NCI-H146 (cell line): ENCODE measurements around the gene RPL35.

ENCODE experiments used
- DNase-seq: peaks from one replicate; lab custom pipeline; 2025; lab: John Stamatoyannopoulos, UW

Gene RPL35

DNA sequence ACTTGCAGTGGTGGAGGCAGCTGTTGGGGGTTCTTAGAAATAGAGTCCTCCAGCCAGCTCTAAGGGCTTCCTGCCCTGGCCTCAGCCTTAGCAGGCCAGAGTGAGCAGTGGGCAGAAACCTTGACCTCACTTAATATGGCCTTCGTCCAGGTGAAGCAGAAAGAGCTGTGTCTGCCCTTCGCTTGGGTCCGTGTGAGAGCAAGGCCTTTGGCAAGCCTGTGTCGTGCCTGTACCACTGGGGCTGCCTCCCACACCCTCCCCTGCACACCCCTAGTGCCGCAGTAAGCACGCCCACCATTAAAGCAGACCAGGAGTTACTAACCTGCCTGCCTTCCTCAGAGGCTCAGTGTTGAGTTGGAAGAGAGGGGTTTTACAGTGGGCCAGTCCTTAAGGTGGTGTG lies 13.7 kb upstream of the RPL35 start:
- no peak for DNase-seq

DNA sequence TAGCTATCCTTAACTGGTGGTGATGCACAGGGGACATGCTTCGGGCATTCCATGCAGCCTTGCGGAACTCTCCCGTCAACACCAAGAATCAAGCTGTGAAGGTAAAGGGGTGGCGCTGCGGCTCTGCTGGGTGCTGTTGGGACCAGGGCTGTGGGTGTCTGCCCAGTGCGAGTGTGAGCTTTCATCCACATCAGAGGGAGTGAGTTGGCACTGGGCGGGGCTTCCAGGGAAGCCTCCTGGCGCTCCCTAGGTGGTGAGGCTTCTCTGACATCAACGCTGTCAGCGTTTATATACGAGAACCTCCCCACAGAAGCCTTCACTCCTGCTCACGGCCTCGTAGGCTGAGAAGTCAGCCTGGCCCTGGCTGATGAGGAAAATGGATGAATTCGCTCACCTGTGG lies 11.9 kb upstream of the RPL35 start:
- DNase-seq, result no peak

DNA sequence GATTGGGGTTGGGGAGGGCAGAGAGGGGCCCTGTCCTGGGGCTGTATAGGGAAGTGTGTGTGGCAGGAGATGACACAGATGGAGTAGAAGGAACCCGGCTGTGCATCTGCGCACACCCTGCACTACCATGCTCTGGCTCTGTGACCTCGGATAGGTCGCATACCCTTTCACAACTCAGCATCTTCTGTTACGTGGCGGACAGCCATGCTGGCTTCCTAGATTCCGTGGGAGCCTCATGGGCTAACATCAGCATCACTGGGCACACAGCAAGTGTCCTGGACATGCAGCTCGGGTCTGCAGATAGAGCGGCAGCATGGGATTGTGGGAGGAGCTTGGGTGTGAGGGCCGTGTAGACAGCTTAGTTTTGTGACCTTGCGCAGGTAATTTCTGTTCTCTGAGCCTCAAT lies 9.4 kb upstream of the RPL35 start:
- no peak for DNase-seq

DNA sequence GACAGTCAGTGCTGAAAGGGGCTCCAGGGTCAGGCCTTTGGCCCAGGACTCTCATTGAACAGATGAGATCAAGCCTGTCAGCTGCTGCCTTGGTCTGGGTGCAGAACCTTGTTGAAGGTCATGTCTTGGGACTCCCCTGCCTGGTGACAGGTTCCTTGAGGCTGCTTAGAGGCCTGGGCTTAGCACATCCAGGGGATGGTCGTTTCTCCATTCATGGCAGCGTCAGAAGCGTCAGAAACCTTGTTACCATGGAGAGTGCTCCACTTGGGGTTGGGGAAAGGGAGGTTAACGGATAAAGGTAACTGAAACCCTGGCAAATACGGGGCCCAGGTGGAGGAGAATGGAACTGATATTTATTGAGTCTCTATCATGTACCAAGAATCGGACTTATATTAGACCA lies 9.0 kb upstream of the RPL35 start:
- no peak for DNase-seq

DNA sequence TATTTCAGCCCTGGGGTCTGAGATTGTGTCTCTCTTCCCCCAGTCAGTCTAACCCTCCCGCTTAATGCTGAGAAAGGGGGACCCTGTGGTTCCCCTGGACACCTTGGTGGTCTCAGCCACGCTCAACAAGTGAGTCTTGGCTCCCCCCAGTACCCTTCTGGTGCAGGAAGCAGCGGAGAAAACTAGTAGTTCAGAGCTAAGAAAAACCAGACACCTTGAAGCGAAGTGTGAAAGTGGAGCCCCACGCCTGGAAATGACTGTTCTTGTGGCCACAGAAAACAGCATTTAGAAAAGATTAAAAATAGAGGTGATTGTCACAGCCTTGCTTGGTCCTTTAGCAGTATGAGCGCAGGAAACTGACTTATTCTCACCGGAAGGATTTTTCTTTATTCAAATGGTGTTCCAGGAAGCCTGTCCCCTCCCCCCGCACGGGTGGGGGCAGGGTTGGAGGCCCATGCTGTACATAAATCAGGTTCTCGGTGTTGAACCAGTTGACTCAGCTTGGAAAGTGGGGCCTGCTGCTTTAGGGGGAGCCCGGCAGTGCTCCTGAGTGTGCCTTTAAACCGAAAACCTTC lies 8.3 kb upstream of the RPL35 start:
- DNase-seq, result no peak

DNA sequence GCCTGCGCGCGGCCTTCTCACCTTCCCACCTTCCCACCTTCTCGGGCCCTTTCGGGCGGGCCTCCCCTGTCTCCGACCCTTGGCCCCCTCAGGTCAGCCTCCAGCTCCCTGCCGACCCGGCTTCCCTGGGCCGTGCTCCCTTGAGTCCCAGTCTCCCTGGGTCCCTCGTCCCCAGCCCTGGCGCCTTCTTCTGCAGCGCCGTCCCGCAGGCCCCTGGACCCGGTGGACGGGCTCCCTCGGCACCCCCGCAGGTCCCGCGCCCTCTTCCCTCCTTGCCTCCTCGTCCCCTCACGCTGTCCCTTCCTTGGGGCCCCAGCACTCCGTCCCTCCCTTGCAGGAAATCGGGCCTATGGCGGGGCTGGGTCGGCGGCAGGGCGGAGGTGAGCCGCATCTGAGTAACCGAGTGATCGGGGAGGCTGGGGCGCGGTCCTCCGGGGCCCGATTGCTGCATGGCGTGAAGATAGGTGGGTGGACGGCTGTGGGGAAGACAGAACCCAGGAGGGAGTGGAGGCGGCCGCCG lies 7.8 kb upstream of the RPL35 start:
- DNase-seq, result no peak

DNA sequence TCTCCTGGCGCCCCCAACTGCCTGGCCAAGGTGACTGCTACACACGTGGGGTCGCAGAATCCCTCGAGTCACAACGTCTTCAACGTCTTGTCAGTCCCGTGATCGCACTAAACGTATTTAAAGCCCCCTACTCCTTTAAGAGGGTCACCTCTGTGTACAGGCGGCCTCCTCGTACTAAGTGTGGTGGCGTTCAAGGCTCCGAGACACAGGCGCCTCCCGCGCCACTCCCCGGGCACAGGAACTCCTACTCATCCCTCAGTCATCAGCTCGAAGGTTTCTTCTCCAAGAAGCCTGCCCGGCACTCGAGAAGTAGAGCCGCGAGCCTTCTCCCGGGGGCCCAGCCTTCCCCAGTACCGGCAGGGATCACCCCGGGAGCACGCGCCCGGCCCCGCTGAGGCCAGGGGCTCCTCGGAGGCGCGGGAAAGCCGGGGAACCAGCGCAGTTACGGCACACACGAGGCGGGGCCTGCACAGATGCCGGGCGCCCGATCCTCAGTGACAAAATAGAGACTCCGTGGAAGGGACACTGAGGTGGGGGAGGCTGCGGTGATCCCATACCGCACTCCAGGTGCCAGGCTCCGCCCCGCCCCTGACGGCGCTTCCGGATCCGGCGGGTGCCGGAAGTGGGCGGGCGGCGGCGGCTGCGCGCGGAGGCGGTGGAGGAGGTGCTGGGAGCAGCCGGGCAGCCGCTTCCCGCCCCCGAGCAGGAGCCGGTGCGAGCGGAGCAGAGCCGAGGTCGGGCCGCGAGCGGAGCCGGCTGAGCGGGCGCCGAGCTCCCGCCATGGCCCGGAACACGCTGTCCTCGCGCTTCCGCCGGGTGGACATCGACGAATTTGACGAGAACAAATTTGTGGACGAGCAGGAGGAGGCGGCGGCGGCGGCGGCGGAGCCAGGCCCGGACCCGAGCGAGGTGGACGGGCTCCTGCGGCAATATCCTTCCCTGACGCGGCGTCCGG lies 7.0 kb upstream of the RPL35 start:
- DNase-seq, result peak; percentile 79

DNA sequence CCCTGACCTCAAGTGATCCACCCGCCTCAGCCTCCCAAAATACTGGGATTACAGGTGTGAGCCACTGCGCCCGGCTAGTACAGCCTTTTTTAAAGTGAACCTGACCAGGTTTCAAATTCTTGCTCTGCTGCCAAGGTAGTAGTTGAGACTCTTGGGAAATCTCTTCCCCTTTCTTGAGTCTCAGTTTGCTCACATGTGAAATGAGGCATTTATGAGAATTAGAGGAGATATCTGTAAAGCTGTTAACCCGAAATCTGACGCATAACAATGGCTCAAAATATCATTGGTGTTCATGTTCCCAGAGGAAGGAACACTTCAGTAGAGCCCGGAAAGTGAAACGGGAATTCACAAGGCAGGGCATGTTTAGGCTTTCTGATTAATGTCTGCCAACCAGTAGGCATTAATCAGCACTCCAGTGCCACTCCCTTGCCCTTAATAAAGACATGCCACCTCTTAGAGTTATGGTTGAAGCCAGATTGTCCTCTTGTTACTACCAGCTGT lies 1.7 kb upstream of the RPL35 start:
- no peak for DNase-seq

DNA sequence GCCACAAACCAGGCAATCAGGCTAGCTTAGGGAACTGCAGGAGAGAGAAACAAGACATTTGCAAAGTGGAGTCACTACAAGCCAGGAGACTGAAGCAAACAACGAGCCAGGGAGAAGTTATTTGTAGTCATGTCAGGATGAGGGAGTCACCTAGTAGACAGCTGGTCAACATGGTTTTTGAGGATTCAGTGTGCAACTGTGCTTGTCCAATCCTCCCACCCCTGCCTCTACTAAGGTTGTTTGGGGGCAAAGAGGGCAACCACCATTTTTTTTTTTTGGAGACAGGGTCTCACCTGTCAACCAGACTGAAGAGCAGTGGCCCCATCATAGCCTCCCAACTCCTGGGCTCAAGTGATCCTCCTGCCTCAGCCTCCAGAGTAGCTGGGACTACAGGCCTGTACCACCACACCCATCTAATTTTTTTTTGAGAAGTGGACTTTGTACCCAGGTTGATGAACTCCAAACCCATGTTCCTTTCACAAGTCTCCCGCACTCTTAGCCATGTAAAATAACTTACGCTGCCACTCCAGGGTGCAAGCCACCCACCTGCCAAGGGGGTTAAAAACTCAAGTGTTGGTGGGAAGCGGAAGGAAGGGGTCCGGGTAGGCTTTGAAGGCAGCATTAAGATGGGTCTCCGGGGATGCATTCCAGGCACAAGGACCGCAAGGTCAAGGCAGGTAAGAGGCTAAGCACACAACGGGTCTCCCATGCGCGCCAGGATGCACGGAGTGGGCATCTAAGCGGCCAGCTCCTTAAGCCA lies 995 bp downstream of the RPL35 start:
- no peak for DNase-seq

DNA sequence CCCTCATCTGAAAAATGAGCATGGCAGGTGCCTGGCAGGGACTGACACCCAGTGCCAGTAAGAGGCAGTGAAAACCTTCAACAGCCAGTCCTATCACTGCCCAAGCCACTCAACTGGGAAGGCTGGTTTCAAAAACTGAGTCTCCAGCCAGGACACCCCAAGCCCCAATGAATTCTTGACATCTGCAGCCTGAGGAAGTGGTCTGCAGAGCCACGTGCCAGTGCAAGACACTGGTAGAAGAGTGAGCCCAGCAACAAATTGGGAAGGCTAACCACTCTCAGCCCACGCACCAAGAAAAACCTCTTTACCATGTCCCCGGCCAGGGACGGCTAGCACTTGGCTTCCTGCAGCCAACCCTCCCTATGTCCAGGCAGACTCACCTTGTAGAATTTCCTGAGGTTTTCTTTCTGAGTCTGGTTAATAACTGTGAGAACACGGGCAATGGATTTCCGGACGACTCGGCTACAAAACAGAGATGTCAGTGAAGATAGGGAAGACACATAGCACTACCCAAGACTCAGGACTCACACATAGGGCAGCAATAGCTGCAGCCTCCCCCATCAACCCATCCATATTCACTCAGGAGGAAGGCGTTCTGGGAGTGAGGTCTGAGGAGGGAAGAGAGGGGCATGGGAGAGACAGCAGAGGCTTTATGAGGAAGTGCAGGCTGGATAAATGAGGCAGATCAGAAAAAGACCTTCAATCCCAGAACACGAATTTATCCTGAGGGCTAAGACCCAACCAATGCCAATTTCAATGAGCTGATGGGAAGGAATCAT lies 1.8 kb downstream of the RPL35 start:
- DNase-seq, result no peak

DNA sequence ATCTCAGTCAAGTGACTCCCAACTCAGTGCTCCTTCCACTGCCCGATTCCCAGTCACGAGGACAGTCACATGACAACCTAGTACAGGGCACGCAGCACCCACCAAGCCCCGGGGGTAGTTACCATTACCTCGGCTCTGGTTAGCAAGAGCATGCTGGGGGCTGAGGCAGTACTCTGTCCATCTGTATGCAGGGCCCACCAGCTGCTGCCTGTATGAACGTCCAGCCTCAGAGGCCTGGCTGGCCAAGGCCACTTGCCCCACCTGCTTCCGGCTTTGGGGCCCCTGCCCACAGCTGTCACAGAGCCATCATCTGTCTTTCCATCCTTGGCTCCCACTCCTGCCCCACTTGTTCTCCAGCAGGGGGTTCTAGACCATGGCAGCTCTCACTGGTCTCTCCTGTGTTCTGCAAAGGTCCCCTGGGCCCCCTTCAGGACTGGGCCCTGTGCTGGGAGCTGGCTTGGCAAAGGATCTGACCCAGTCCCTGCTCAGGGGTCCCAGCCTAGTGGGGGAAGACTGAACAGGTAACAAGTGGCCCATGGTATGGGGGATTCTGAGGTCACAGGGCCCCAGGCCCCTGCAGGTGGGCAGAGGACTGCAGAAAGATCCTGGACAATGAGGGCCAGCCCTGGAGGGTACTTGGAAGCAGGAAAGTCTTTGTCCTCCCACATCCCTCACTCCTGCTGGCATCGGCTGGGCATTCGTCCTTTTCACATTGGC lies 3.3 kb downstream of the RPL35 start:
- no peak for DNase-seq

DNA sequence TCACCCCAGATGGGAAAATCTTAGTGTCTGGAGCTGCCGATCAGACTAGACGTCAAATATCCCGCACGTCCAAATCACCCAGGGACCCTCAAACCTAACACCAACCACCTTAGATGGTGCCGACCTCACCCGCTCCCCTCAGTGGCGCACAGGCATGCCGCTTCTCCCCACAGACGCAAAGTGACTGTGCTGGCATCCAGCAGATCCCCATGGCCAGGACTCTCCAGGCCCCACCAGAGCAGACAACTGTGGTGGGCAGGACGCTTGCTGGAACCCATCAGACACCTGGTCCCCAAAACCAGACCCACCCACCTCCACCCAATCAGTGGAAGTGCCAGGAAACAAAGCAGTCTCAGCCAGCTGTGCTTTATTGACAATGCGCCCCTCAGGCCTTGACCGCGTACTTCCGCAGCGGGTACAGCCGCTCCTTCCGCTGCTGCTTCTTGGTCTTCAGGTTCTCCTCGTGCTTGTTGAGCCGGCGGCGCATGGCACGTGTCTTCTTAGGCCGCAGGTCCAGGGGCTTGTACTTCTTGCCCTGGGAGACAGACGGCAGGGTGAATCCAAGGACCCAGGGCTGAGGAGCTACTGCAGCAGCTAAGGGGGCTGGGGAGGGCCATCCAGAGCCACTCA lies 4.1 kb downstream of the RPL35 start:
- no peak for DNase-seq

DNA sequence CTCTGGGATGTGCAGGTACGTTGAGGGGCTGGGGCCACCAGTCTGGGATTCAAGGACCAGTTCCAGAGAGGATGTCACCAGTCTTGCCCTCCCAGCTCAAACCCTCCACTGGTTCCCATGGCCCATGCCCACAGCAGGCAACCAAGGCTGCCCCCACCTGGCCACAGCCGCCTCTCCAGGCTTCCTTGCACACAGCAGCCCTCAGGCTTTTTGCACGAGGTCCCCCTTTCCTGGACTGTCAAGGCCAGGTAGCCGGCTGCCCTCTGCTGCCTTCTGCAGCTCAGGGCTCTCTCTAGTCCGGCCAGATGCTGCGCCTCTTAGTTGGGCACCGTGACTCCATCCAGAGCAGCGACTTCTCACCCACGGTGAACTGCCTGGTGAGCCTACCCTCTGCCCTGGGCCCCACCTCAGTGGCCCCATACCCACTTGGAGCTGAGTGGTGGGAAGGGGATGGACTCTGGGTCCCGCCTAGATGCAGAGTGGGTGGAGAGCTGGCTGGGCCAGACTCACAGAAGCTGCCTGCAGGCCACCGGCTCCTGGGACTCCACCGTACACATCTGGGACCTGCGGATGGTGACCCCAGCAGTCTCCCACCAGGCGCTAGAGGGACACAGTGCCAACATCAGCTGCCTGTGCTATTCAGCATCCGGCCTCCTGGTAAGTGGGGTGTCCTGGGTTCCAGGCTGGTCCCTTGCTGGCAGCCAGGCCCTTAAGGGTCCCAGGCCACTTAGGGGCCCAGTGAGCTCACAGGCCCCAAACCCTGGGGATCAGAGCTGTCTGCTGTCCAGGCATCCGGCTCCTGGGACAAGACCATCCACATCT lies 5.6 kb downstream of the RPL35 start:
- DNase-seq, result no peak

DNA sequence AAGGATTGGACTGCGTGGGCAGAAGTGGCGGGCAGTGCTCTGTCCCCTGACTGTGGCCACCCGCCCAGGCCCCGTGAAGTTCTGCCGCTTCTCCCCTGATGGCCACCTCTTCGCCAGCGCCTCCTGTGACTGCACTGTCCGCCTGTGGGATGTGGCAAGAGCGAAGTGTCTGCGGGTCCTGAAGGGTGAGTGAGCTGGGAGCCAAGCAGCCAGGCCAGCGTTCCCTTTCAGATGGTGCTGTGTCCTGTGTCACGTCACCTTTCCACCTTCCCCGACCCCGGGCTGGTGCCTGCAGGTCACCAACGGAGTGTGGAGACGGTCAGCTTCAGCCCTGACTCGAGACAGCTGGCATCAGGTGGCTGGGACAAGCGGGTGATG lies 6.2 kb downstream of the RPL35 start:
- DNase-seq, result no peak

DNA sequence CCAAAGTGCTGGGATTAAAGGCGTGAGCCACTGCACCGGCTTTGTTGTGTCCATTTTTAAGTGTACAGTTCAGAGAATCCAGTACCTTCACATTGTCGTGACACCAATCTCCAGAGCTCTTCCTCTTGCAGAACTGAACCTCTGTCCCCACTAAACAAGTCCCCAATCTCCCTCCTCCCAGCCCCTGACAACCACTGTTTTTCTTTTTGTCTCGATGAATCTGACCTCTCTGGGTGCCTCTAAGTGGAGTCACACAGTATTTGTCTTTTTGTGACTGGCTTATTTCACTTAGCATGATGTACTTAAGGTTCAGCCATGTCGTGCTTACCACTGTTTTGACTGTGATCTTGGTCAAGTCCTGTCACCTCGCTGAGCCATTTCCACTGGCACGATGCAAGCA lies 6.9 kb downstream of the RPL35 start:
- DNase-seq, result no peak

DNA sequence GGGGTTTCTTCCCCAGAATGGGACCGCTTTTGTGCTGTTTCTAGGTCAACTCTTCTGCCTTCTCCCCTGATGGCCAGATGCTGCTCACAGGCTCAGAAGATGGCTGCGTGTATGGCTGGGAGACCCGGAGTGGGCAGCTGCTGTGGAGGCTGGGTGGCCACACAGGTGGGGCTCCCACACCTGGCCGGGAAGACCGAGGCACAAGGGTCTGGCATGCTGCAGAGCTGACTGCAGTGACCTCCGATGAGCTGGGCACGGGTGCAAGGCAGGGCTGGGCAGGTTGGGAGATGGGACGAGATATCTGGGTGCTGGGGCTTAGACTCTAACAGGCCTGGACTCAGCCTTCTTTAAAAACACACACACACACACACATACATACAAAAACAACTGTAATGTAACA lies 7.6 kb downstream of the RPL35 start:
- no peak for DNase-seq

DNA sequence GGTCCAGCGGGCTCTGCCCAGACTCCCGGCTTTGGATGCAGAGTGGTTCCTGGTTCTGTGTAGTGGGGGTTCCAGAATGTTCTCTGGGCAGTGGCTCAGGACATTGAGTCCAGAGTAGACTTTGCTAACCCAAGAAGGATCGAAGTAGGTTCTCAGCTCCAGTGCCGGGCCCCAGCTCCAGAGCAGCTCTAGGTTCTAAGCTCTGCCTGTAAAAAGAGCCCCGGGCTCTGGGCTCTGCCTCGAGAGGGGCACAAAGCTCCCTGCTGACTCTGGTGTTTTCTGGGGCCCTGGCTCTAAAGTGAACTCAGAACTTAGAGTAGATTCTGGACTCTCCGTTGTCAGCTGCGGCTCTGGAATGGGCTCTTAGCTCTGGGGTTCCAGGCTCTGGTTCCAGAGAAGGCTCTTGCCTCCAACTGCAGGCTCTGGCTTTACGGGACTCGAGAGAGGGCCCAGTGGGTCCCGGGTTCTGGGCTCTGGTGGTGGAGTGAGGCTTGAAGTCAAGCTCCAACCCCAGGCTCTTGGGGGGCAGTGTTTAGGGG lies 8.1 kb downstream of the RPL35 start:
- DNase-seq, result no peak

DNA sequence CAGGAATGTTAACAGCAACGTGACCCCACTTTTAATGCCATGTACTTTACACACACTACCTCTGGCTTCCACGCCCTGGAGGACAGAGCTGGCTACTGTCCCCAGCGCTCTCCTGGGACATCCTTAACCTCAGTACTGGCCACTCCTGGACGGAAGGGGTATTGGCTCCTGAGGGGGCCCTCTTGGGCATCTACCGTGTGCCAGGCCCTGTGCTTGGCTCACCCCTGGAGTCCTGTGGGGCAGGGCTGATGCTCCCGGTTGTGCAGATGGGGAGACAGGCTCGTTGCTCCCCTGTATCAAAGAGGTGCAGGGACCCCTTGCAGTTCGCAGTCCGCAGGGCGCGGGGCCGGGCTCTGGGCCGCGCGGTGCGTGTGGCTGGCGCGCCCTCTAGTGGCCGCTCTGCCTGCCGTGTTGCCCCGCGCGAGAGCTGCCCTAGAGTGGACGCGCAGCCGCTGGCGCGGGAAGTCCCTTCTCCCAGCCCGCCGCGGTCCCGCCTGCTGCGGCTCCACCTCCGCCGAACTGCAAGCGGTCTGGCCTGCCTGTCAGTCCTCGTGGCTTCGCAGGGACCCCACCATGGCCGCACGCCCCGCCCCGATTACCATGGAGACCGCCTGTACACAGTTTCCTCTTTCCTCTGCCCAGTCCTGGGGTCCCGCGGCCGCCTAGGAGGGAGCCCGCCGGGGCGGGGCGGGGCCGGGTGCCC lies 8.8 kb downstream of the RPL35 start, which contains the start of gene WDR38:
Gene WDR38 (plus strand): TSS at position 632 of the 703 bp plus-strand sequence. CDS start 72 bp downstream, outside the sequence.
- DNase-seq, result peak; percentile 74
